WI38 (cell line): ENCODE measurements around the gene DEGS2.
"Not testable (repeated sequence)": the region's sequence is repeated elsewhere in the genome, so short reads cannot be mapped to it uniquely, and the experiment has no call there.

ENCODE experiments used
- H3K4me3 ChIP-seq: 2 replicates; pipeline ENCODE4 v1.5.1; 2011; ENCODE audit warnings: low read depth, mild to moderate bottlenecking, control low read depth, low read length
- TF ChIP-seq, protein P1 (sequence below): IDR thresholded peaks from 2 replicates; pipeline ENCODE4 v1.5.1; 2012; ENCODE audit warnings: low read depth, mild to moderate bottlenecking, control low read depth, low read length

The DEGS2 gene

DNA sequence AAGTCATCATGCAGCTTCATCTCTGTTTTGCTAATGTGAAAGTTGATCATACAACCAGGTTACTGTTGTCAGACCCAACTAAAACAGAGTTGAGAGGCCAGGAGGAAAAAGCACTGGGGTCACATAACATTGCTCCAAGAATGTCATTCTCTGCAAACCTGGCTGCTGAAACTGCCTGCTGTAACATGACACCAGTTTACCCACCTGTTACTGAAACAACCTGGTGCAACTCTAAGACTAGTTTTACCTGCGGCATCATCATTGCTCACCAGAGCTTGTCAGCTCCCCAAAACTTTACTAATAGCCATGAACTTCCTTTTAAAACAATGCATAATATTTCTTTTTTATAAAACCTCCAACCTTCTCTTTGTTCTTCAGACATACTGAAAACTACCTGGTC, 30.7 kb upstream of the DEGS2 start:
- TF ChIP-seq, protein P1, sequence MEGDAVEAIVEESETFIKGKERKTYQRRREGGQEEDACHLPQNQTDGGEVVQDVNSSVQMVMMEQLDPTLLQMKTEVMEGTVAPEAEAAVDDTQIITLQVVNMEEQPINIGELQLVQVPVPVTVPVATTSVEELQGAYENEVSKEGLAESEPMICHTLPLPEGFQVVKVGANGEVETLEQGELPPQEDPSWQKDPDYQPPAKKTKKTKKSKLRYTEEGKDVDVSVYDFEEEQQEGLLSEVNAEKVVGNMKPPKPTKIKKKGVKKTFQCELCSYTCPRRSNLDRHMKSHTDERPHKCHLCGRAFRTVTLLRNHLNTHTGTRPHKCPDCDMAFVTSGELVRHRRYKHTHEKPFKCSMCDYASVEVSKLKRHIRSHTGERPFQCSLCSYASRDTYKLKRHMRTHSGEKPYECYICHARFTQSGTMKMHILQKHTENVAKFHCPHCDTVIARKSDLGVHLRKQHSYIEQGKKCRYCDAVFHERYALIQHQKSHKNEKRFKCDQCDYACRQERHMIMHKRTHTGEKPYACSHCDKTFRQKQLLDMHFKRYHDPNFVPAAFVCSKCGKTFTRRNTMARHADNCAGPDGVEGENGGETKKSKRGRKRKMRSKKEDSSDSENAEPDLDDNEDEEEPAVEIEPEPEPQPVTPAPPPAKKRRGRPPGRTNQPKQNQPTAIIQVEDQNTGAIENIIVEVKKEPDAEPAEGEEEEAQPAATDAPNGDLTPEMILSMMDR: no peak
- H3K4me3 ChIP-seq: no peak overlapping the region

DNA sequence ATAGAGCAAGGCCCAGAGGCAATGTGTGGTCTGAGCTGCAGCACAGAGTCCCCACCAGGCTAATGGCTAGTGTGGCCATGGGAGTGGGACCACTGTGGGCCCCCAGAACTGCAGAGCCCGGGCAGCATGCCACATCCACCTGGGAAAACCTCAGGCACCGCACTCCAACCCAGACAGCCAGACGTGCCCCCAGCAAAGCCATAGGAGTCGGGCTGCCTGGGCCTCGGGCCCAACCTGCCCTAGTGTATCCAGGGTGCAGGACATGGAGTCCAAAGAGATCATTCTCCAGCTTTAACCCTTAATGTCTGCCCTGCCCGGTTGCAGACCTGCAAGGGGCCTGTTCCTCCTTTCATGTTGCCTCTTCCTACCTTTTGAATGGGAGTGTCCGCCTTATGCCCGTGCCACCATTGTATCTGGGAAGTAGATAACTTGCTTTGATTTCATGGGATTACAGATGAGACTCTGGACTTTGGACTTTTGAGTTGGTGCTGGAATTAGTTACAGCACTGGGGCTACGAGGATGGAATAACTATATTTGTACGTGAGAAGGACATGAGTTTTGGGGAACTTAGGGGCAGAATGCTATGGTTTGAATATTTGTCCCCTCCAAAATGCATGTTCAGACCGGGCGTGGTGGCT, 29.1 kb upstream of the DEGS2 start:
- TF ChIP-seq, protein P1: no peak

DNA sequence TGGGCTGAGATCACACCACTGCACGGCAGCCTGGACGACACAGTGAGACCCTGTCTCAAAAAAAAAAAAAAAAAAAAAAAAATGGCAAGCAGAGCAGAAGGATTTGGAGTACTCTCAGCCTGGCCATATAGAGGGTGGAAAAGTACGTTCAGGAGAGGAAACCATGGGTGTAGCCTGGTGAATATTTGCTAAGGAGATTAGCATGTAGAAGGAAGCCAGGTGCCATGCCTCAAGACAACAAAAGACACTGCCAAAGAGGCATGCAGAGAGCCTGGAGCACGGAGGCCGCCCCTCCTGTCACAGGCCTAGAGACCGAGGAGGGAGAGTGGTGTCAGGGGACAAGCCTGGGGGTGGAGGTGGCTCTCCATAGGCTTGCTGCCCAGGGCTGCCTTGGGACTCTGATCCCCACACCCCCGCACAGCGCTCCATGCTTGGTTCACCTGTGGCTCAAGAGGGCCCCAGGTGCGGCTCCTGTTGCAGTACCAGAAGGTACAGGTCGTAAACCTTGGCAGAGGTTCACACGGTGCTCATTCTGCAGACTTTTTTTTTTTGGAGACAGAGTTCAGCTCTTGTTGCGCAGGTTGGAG, 27.9 kb upstream of the DEGS2 start:
- TF ChIP-seq, protein P1: no peak
- H3K4me3 ChIP-seq: no peak overlapping the region

More for the DNA sequence above, 29.1 kb upstream of the DEGS2 start:
- H3K4me3 ChIP-seq: no peak overlapping the region

DNA sequence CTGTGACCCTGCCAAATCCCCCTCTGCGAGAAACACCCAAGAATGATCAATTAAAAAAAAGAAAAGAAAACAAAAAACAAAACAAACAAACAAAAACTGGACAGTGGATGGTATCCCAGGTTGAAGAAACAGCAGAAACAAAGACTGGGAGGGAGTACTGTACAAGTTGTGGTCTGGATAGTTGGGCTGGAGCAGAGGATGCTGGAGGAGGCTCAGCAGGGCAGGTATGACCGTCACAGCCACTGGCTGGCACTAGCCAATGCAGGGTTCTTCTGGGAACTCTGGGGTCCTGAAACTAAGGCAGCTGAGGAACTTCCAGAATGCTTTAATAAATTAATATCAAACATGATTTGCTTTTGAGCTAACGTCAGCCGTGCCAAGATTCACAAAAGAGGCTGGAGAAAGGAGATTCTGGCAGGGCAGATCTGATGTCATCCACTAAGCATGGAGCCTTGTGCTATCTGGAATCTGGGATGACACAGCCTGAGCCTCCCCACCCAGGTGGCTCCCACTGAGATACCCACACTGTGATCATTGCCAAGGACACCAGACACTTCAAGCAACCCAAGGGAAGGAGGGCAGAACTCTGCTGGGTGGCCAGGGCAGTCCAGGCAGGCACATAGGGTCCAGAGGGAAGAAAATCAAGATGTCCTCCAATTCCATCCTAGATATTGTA, 22.6 kb upstream of the DEGS2 start:
- H3K4me3 ChIP-seq: not testable (repeated sequence)

DNA sequence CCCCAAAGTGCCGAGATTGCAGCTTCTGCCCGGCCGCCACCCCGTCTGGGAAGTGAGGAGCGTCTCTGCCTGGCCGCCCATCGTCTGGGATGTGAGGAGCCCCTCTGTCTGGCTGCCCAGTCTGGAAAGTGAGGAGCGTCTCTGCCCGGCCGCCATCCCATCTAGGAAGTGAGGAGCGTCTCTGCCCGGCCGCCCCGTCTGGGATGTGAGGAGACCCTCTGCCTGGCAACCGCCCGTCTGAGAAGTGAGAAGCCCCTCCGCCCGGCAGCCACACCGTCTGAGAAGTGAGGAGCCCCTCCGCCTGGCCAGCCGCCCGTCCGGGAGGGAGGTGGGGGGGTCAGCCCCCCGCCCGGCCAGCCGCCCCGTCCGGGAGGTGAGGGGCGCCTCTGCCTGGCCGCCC, 21.2 kb upstream of the DEGS2 start:
- not testable (repeated sequence) for H3K4me3 ChIP-seq

DNA sequence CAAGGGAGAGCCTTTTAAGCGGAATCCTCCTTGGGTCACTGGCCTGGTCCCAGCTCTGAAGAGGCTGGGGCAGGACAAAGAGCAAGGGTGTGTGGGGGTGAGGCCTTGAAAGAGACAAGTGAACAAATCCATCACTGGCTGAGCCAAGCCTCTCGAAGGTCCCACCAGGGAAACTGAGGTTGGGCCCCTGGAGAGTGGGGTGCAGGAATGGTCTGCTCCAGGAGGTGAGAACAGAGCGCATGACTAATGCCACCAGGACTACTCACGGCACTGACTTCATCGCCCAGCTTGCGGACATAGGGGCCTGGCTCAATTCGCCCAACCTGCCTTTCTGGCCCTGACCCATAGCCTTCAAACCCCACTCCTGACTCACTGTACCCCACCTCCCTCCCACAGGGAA, 19.2 kb upstream of the DEGS2 start:
- H3K4me3 ChIP-seq: no peak overlapping the region
- TF ChIP-seq, protein P1: no peak

DNA sequence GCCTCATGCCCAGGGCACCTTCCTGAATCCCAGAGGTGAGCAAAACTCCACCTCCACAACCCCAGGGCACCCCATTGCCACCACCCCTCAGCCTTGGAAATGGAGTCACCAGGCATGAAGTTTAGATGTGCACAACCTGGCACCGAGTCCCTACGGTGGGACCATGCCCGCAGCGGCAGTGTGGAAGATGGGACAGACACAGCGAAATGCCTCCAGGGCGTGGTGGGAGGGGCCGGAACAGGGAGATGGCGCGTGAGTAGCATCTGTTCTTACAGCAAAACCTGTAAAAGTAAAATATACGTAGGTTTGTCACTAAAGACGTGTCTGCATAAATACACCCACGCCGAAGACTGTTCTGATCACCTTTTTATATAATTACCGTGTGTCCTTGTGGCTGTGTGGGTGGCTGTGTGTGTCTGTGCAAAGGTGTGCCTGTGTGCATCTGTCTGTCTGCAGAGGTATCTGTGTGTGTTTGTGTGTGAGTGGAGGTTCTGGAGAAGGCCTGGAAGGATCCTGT, 17.4 kb upstream of the DEGS2 start:
- TF ChIP-seq, protein P1: no peak

DNA sequence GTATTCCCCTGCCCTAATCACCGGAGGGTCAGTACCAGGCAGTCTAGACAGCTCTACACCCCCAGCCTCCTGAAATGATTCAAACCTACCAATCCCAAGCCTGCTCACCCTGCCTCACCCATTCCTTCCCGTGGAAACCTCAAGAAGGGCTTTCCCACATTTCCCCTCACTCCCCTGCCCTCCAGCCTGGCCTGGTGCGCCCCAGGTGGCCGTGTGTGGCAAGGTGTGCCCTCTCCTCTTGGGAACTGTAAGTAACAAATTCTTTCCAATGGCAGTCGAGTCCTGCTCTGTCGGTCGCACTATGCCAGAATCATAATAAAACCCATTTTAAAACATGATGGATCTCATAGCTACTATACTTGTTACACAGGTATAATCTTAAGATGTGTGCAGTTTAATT, 13.9 kb upstream of the DEGS2 start:
- H3K4me3 ChIP-seq: no peak overlapping the region
- TF ChIP-seq, protein P1: no peak

More for the DNA sequence above, 17.4 kb upstream of the DEGS2 start:
- no peak overlapping the region for H3K4me3 ChIP-seq
